ENCODE results near the gene GALNT13. TPM values are rescaled to one million over a fixed set of nuclear protein-coding genes. Genes with fewer than 3 reads are reported as not detected.
A peak's percentile ranks its signal among the peaks of the same experiment; 100 is the strongest.

Gene GALNT13
- total and polyA plus RNA-seq, 2 donors (not counting 1 experiment from before 2014, with no cell fraction given): 0.17 TPM; not detected in 1

DNA sequence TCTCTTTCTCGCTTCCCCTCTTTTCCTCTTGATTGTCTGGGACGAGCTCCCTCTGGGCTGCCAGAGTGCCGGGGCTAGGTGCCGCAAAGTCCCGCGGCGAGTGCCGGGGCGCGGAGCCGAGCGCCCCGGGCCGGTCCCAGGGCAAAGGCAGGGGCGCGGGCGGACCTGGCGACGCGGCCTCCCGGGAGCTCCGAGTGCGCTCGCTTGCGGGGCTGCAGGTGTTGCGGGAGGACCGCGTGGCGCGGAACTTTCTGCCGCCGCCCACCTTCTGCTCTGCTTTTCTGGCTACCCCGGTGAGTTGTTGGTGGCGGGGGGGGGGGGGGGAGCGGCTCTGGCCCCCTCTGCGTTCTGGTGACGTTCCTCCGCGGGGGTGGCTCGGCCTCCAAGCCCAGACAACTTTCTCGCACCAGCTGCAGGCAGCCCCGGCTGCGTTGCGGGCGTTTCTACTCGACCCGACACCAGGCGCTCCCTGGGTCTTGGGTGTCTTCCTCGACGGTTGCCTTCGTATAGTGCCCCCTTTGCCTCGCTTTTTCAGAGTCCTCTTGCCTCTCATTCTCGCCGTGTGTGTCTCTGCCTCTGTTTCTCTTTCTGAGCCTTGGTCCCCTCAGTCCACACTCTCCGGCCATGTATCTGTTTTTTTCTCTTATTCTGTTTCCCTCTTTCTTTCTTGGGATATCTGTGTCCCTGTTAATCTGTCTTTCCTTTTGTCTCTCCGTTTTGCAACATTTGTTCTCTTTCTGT is 759 bp downstream of the GALNT13 start:
- TF ChIP-seq CTCF (conservative IDR thresholded peaks at IDR 0.05 in 1 of 2, IDR thresholded peaks at IDR 0.05 in 1 of 2; ENCODE audit: low read depth in 1 of 2, low read length in 2 of 2) (no peak), EZH2 (IDR thresholded peaks at IDR 0.05; ENCODE audit: low read length, missing control alignments) (no peak)
- Histone ChIP-seq H3K9ac (ENCODE audit: insufficient read depth, low read length) (no peak overlapping the region), H4K20me1 (ENCODE audit: control insufficient read depth, extremely low read depth, insufficient read depth, low read length) (no peaks in the 10 kb centered on the region), H3K36me3 (ENCODE audit: control insufficient read depth, insufficient read depth, low read length) (no peaks in the 10 kb centered on the region), H3K4me2 (ENCODE audit: extremely low read depth, insufficient read depth, low read length) (no peak overlapping the region), H3K79me2 (ENCODE audit: control insufficient read depth, insufficient read depth, low read length) (no peaks in the 10 kb centered on the region), H3K27me3 (ENCODE audit: control insufficient read depth, insufficient read depth, low read length) (no peaks in the 10 kb centered on the region), H3K4me3 (replicated peaks in 1 of 4; ENCODE audit: control extremely low read depth in 1 of 4, insufficient read depth in 1 of 4, low read depth in 3 of 4, low read length in 4 of 4) (peak overlapping the region in 1 of 4 experiments; percentile 14), H3K4me1 (ENCODE audit: control insufficient read depth, extremely low read depth, insufficient read depth, low read length) (no peaks in the 10 kb centered on the region), H2AFZ (ENCODE audit: low read length) (no peak overlapping the region), H3K27ac (ENCODE audit: insufficient read depth, low read length) (no peak overlapping the region), H3K9me3 (ENCODE audit: control insufficient read depth, insufficient read depth, low read depth, low read length) (no peaks in the 10 kb centered on the region)
- no peak for DNase-seq (ENCODE audit: low read depth in 2 of 2)

- no peaks in the 10 kb centered on the region for H3K4me1 ChIP-seq (ENCODE audit: control insufficient read depth, extremely low read depth, insufficient read depth, low read length)
- no peaks in the 10 kb centered on the region for H4K20me1 ChIP-seq (ENCODE audit: control insufficient read depth, extremely low read depth, insufficient read depth, low read length)
- no peak overlapping the region for H2AFZ ChIP-seq (ENCODE audit: low read length)
- H3K9me3 ChIP-seq (ENCODE audit: control insufficient read depth, insufficient read depth, low read depth, low read length): no peaks in the 10 kb centered on the region
- H3K9ac ChIP-seq (ENCODE audit: insufficient read depth, low read length): no peak overlapping the region
- H3K36me3 ChIP-seq (ENCODE audit: control insufficient read depth, insufficient read depth, low read length): no peaks in the 10 kb centered on the region
- no peak for TF ChIP-seq EZH2 (IDR thresholded peaks at IDR 0.05; ENCODE audit: low read length, missing control alignments)
- no peak for TF ChIP-seq CTCF (conservative IDR thresholded peaks at IDR 0.05 in 1 of 2, IDR thresholded peaks at IDR 0.05 in 1 of 2; ENCODE audit: low read depth in 1 of 2, low read length in 2 of 2)
- no peaks in the 10 kb centered on the region for H3K27me3 ChIP-seq (ENCODE audit: control insufficient read depth, insufficient read depth, low read length)
- no peak overlapping the region for H3K4me2 ChIP-seq (ENCODE audit: extremely low read depth, insufficient read depth, low read length)
- H3K27ac ChIP-seq (ENCODE audit: insufficient read depth, low read length): no peak overlapping the region
- peak in 1 of 2 donors; percentile 0 for DNase-seq (ENCODE audit: low read depth in 2 of 2)
- H3K79me2 ChIP-seq (ENCODE audit: control insufficient read depth, insufficient read depth, low read length): no peaks in the 10 kb centered on the region
- H3K4me3 ChIP-seq (replicated peaks in 1 of 4; ENCODE audit: control extremely low read depth in 1 of 4, insufficient read depth in 1 of 4, low read depth in 3 of 4, low read length in 4 of 4): peak overlapping the region in 1 of 4 experiments; percentile 25
Observed at GRCh38 chr2:153873052-153874048, 1.6 kb downstream of the GALNT13 start.

Measured in fibroblast of lung (primary cell).